Right lung (tissue), 5 donors: ENCODE data around the gene DMXL1. TPM values are rescaled to one million over a fixed set of nuclear protein-coding genes. Genes with fewer than 3 reads are reported as not detected.
"Not testable (repeated sequence)": the region's sequence is repeated elsewhere in the genome, so short reads cannot be mapped to it uniquely, and the experiment has no call there.

Source experiments
- DNase-seq, 2 donors: peaks; one replicate each; pipeline ENCODE4 v3.0.0-alpha.2; 2013
- polyA plus RNA-seq, 5 donors: library from polyadenylated mRNA; unstranded; fragments of 120-200 nt; gene quantifications; one replicate each; pipeline versions ENCODE4 v1.2.1 to v1.2.3, GENCODE V29; 2013; ENCODE audit warnings: inconsistent platforms in 1 of 5, low replicate concordance in 1 of 5; ENCODE audit not compliant: insufficient read length in 5 of 5, insufficient read depth in 1 of 5

Gene DMXL1
- polyA plus RNA-seq, 5 donors = 33.2 to 44.1 (median 40.8) TPM

DNA sequence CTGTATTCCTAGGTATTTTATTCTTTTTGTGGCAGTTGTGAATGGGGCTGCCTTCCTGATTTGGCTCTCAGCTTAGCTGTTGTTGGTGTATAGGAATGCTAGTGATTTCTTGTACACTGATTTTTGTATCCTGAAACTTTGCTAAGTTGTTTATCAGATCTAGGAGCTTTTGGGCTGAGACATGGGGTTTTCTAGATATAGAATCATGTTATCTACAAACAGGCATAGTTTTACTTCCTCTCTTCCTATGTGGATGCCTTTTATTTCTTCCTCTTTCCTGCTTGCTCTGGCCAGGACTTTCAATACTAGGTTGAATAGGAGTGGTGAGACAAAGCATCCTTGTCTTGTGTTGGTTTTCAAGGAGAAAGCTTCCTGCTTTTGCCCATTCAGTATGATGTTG is 129.9 kb downstream of the DMXL1 start:
- no peak for DNase-seq

- DNase-seq = no peak
These were observed 136.2 kb downstream of the DMXL1 start for GRCh38 chr5:119207105-119207504.

DNA sequence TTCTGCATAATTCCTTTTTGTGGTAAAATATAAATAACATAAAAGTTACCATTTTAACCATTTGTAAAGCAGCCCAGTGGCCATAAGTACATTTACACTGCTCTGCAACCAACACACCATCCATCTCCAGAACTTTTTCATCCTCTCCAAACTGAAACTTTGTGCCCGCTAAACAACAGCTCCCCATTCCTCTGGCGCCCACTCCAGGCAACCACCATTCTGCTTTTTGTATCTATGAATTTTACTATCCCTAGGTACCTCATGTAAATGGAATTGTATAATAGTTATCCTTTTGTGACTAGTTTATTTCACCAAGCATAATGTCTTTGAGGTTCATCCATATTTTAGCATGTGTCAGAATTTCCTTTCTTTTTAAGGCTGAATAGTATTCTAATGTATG is 141.1 kb downstream of the DMXL1 start:
- no peak for DNase-seq

DNA sequence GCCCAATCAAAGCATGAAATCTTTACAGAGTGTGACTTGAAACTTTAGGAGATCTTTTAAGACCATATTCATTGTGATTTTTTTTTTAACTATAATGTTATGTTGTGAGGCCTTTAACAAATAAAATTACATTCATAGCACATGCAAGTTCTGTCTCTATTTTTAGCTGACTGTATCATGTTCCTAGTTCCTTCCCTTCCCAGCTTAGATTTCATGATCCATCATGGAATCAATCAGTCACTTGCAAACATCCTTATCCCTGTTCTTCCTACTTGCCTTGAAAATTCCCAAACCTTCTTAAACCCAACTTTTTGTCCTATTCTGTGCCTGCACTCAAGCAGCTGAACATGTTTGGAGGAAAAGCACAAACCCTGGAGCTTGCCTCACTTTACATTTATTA is 141.8 kb downstream of the DMXL1 start:
- DNase-seq = no peak

DNA sequence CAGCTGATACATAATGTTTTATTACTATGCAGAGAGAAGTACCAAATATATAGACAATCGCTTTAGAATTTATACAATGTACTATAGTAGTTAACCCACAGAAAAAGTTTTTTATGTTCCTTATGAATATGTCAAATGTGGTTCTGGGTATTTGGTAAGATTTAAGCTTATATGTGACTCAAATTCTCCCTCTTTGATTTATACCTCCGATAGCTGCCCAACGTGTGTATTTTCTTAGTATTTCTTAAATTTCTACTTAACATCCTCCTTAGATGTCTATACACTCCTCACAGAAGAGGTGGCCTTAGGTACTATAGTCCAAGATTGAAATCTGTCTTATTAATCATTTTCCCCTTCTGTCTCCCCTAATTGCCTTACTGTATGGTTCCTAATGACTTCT is 146.3 kb downstream of the DMXL1 start:
- no peak for DNase-seq

- DNase-seq = no peak
These were observed 148.2 kb downstream of the DMXL1 start for GRCh38 chr5:119218830-119219782.

DNA sequence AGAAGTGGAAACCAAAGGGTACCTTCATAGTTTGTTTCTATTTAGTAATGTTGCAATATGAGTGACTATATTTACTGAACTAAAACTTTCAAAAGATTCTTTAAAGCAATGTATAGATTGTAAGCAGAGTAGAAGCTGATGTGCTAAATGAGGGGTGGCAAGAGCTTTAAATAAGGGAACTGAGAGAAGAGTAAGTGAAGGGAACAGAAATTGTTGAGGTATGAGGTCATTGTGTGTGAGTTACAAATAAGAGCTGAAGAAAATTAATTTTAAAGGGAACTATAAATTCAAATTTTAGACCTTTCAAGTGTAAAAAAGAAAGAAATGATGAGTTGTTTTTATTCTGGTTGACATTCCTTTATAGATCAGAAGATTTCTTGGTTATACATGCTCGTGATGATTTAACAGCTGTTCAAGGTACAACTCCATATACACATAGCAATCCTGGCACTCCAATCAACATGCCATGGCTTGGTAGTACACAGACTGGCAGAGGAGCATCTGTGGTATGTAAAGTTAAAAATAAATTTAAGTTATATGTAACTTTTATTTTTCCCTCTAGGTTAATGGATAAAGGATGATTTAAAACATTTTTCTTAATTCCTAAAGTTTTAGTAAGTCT is 149.8 kb downstream of the DMXL1 start:
- no peak for DNase-seq

DNA sequence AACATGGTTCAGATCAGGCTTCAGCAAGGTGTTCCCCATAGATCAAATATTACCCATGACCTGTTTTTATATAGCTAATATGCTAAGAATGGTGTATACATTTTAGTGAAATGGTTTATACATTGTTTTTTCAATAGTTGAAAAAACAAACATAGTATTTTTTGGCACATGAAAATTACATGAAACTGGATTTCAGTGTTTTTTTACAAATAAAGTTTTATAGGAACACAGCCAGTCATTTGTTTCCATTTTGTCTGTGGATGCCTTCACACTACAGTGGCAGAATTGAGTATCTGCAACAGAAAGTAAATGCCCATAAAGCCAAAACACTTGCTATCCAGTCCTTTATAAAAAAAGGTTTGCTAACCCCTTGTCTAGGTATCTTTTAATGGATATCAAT is 150.4 kb downstream of the DMXL1 start:
- no peak for DNase-seq

GRCh38 chr5:119229950-119230349 is 159.1 kb downstream of the DMXL1 start:
- DNase-seq = no peak

DNA sequence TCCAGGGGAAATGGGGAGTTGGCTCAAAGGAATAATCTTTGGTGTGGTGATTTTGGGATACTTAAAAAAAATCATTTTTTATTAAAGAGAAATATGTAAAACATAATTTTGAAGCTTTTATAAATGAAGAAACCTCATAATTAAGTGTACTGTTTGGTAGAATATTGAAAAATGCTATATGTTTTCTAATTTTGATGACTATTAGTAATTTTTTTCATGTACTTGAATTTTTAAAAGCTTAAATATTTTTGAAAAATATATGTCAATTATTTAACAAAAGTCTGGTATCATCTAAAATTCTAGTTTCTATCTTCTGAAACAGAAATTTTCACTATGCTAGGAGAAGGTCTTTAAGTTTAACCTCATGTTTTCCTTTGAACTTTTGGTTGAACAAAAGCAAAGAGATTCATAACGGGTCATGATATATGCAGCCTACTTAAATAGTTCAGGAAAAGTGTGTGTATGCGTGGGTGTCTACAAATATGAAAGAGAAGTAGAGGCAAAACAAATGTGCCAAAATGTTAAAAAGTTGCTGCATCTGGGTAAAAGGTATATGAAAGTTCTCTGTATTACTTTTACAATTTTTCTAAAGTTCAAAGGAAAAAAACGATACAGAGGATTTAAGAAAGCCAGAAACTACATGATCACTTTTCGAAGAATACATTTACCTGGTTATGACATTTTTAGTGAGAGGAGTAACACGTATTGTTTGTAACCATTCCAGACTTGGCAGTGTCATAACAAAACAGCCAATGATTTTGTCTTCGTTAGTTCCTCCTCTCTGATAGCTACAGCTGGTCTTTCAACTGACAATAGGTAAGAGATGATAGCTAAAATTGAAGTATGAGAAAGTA is 167.6 kb downstream of the DMXL1 start:
- no peak for DNase-seq

DNA sequence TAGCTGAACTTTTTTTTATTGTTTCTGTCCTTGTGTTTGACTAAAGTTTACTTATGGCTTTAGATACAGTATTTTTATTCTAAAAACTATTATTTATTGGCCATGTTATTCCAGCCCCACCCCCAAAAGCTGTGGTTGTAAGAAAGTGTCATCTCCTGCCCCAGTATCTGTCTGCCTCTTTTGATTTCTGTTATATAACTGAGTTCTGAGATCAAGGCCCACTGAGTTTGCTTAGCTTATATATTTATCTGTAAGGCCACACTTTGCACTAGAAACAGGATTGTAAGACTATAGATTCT is 168.2 kb downstream of the DMXL1 start:
- DNase-seq = no peak

DNA sequence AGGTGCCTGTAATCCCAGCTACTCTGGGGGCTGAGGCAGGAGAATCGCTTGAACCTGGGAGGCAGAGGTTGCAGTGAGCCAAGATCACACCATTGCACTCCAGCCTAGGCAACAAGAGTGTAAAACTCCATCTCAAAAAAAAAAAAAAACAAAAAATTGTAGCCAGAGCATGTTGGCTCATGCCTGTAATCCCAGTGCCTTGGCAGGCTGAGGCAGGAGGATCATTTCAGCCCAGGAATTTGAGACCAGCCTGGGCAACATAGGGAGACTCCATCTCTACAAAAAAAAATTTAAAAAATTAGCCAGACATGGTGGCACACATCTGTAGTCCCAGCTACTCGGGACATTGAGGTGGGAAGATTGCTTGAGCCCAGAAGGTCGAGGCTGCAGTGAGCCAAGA is 168.9 kb downstream of the DMXL1 start:
- DNase-seq = not testable (repeated sequence)

- DNase-seq = no peak
These were observed 173.0 kb downstream of the DMXL1 start for GRCh38 chr5:119243888-119244287.

GRCh38 chr5:119250946-119251901 is 180.3 kb downstream of the DMXL1 start:
- no peak for DNase-seq

DNA sequence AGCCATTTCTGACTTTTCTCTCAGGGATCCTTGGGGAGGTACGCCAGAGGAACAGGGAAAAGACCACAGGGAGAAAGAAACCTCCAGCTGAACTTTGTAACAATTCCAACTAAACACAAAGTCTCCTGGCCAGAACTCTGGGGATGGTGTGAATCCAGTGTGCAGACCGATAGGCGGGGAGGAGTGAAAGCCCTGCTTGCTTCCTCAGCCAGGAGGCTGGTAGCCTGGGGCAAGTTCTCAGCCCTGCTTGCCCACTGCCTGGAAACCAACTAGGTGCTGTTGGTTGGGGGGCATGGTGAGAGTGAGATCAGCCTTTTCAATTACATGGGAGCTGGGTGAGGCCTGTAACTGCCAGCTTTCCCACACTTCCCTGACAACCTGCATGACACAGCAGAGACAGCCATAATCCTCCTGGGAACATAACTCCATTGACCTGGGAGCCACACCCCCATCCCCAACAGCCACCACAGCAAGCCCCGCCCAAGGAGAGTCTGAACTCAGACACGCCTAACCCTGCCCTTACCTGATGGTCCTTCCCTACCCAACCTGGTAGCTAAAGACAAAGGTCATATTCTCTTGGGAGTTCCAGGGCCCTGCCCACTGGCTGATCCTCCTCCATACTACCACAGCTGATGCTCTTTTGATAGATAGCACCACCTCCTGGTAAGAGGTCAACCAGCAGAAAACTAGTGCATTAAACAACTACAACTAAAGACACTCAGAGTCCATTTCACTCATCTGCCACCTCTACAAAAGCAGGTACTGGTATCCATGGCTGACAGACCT is 184.9 kb downstream of the DMXL1 start:
- no peak for DNase-seq

DNA sequence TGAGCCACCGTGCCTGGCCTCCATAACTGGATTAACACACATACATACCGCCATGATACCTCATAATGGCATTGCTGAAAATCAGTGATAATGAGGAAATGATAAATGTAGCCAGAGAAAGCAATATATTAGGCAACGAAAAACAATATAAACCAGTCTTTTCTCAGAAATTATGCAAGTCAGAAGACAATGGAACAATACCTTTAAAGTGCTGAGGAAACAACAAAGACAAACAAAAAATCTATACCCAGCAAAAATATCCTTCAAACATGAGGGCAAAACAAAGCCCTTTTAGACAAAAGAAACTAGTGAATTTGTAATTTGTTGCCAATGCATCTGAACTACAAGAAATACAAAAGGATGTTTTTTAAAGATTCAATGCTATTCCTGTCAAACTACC is 186.7 kb downstream of the DMXL1 start:
- DNase-seq = no peak

DNA sequence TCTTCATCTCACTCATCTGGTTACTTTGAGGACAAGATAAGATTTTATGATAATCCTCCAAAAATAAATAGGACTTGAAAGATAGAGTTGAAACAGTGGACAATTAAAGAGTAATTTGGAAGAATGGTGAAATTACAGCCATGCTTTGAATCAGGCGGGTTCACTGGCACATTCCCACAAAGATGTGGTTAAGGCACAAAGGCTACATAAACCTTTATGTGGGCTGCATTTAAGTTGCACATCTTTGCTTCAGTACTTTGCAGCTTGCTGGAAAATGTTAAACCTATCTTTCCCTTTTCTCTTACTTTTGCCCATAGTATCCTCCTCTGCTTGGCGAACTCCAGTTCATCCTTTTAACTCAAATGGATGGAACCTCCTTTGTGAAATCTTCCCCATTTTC is 192.8 kb downstream of the DMXL1 start:
- no peak for DNase-seq

GRCh38 chr5:119264186-119264585 is 193.3 kb downstream of the DMXL1 start:
- no peak for DNase-seq

GRCh38 chr5:119267958-119268386 is 197.1 kb downstream of the DMXL1 start:
- DNase-seq = peak; percentile 86 to 89

- peak; percentile 91 to 94 for DNase-seq
These were observed 197.6 kb downstream of the DMXL1 start for GRCh38 chr5:119268387-119269060.
